Activated T-cell treated with anti-CD3 and anti-CD28 coated beads, Interleukin-2, amount 50 U/mL, for 72 hours (primary cell): ENCODE data around the gene TMPRSS6. TPM values are rescaled to one million over a fixed set of nuclear protein-coding genes. Genes with fewer than 3 reads are reported as not detected.

Source experiments
- ATAC-seq, 2 donors: fragments of 150-1000 bp; cut with Tn5 transposase; replicated peaks in 1 of 2; 2 replicates each; pipeline ENCODE4 v1.10.0; 2021; ENCODE audit warnings: moderate library complexity in 2 of 2, mild to moderate bottlenecking in 1 of 2
- DNase-seq, 2 donors: peaks; one replicate each; pipeline ENCODE4 v3.0.0; 2021 to 2022; ENCODE audit warnings: mixed read lengths in 1 of 2
- H3K27ac Mint-ChIP-seq: one replicate; pipeline ENCODE4 v1.8.0; 2022; ENCODE audit warnings: mild to moderate bottlenecking, moderate library complexity, mixed read lengths
- H3K27me3 Mint-ChIP-seq: one replicate; pipeline ENCODE4 v1.8.0; 2022; ENCODE audit warnings: low read depth, mixed read lengths
- H3K36me3 Mint-ChIP-seq, 2 donors: one replicate each; pipeline ENCODE4 v1.8.0; 2022; ENCODE audit warnings: mixed read lengths in 2 of 2, mild to moderate bottlenecking in 1 of 2; ENCODE audit not compliant: insufficient read depth in 2 of 2
- H3K4me1 Mint-ChIP-seq: one replicate; pipeline ENCODE4 v1.8.0; 2022; ENCODE audit warnings: low read depth, mixed read lengths
- H3K4me3 Mint-ChIP-seq, 2 donors: one replicate each; pipeline ENCODE4 v1.8.0; 2022; ENCODE audit warnings: mild to moderate bottlenecking in 2 of 2, mixed read lengths in 2 of 2, moderate library complexity in 2 of 2
- H3K9me3 Mint-ChIP-seq, 2 donors: one replicate each; pipeline ENCODE4 v1.8.0; 2022; ENCODE audit warnings: mixed read lengths in 2 of 2
- total RNA-seq, 2 donors: library from RNA; stranded (reverse); gene quantifications; one replicate each; pipeline ENCODE4 v1.2.3, GENCODE V29; 2022

Gene TMPRSS6
- total RNA-seq, 2 donors from 2014 or later, result 26.8 to 59.4 TPM

DNA sequence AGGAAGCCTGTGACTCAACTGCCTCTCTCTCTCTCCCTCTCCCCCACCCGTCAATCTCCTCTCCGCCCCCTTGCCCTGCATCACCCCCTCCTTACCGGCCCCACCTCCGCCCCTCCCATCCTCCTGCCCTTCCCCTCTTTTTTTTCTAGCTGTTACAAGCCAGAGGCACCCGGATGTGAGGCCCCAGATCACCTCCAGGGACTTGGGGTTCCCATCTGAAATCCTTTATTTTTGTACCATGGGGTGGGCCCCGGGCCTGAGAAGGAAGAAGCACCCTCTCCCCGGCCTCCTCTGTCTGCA is 47.2 kb downstream of the TMPRSS6 start:
- H3K4me1 Mint-ChIP-seq, result peaks cover 28% of the 10 kb centered on the region
- H3K9me3 Mint-ChIP-seq, result no peaks in the 10 kb centered on the region
- peaks cover 1% of the 10 kb centered on the region in 2 donors for H3K36me3 Mint-ChIP-seq
- no peak overlapping the region for H3K27ac Mint-ChIP-seq
- no peaks in the 10 kb centered on the region for H3K27me3 Mint-ChIP-seq
- DNase-seq (no peak), ATAC-seq (no peak)
- no peak overlapping the region for H3K4me3 Mint-ChIP-seq

DNA sequence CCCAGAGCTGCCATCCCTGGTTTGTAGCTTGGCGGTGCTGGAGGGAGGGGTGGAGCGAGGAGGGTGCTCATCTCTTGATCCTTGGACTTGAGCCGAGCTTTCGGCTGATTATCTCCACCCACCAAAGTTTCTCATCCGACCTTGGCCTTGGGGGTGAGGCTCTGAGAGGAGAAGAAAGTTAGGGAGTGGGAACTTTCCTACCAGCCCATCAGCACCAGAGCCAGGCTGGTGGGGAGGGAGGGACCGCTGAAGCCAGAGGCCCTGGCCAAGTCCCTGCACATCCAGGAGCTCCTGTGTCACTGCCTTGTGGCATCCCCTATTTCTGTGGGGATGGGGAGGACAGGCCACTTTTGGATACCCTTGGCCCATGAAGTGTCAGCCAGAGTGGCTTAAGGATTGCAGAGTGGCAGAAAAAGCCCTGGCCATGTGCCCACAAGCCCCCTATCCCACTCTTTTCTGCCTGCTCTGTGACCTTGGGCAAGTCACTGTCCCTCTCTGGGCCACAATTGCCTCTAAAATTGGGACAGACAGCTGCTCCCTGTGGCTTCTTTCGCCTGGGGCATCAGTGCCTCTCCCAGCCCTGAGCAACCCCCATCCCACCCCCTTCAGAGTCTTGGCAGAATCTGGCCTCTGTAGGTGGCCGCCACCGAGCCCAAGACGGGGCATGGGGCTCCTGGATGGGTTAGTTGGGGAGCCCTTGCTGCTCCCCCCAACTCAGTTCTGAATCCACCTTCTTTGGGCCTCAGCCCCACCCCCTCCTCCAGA is 47.7 kb downstream of the TMPRSS6 start:
- no peaks in the 10 kb centered on the region for H3K27me3 Mint-ChIP-seq
- H3K4me3 Mint-ChIP-seq, result peak overlapping the region; percentile 52 to 59
- H3K27ac Mint-ChIP-seq, result no peak overlapping the region

DNA sequence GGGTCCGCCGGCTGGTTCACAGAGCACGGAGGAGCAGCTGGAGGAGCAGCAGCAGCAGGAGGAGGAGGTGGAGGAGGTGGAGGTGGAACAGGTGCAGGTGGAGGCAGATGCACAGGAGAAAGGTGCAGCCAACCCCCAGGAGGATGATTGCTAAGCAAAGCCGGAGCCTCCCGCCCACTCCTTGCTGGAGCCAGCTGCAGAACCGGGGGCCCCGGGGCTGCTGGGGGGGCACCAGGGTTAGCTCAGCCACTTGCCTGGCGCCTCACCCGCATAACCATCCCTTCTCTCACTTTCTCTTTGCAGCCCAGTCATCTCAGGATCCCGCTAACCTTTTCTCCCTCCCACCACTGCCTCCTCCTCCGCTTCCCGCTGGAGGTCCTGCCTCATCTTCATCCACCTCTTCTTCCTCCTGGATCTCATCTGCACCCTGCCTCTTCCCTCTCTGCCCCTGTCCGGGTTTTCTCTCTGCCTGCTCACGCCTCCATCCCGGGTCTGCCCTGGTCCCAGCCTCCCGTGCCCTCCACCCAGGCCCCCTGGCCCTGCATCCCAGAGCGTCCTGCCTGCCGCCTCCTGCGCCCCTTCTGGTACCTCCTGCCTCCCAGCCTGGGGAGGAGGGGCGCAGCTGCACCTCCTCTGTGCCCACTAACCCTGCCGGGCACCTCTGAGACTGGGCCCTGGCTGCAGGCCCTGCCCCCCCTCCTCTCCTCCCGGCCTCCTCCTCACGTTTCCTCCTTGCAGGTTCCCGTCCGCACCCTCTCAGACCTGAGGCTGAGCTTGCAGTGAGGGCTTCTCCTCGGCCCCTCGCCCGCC is 48.5 kb downstream of the TMPRSS6 start:
- Mint-ChIP-seq H3K27ac (peak overlapping the region; percentile 55), H3K36me3 (peaks cover 1 to 3% of the 10 kb centered on the region in 2 donors), H3K4me1 (peaks cover 28% of the 10 kb centered on the region), H3K9me3 (no peaks in the 10 kb centered on the region), H3K27me3 (no peaks in the 10 kb centered on the region), H3K4me3 (peak overlapping the region; percentile 82 to 88)
- DNase-seq (peak; percentile 76 to 77), ATAC-seq (peak; percentile 85 to 86)

More for the DNA sequence above, 47.7 kb downstream of the TMPRSS6 start:
- ATAC-seq, result no peak
- peaks cover 1 to 3% of the 10 kb centered on the region in 2 donors for H3K36me3 Mint-ChIP-seq
- no peak for DNase-seq
- peaks cover 28% of the 10 kb centered on the region for H3K4me1 Mint-ChIP-seq
- no peaks in the 10 kb centered on the region for H3K9me3 Mint-ChIP-seq

DNA sequence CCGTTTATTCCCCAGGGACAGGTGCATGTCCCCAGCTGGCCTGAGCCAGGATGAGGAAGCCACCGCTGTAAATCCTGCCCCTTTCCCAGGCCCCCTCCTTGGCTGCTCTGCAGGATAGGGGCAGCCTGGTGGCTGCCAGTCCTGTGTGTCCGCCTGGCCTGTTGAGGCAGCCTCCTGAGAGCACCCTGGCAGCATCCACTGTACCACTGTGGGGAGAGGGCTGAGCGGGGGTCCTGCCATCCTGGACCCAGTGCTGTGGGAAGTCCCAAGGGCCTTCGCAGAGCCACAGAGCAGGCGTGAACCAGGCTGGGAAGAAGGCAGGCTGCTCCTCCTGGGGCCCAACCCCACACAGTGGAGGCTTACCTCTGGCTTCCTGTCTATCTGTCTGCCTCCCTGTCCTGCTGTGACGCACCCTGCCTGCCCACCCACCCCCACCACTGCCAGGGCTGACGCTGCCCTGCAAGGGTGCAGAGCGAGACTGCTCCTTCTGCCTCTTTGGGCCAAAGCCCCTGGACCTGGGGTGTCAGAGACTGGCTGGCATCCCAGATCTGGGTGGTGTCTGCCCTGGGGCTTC is 49.5 kb downstream of the TMPRSS6 start:
- peaks cover 1 to 3% of the 10 kb centered on the region in 2 donors for H3K36me3 Mint-ChIP-seq
- peak overlapping the region; percentile 82 to 88 for H3K4me3 Mint-ChIP-seq
- DNase-seq, result no peak
- H3K4me1 Mint-ChIP-seq, result peaks cover 28% of the 10 kb centered on the region
- no peaks in the 10 kb centered on the region for H3K27me3 Mint-ChIP-seq
- peak; percentile 43 to 58 for ATAC-seq
- no peak overlapping the region for H3K27ac Mint-ChIP-seq
- H3K9me3 Mint-ChIP-seq, result no peaks in the 10 kb centered on the region

DNA sequence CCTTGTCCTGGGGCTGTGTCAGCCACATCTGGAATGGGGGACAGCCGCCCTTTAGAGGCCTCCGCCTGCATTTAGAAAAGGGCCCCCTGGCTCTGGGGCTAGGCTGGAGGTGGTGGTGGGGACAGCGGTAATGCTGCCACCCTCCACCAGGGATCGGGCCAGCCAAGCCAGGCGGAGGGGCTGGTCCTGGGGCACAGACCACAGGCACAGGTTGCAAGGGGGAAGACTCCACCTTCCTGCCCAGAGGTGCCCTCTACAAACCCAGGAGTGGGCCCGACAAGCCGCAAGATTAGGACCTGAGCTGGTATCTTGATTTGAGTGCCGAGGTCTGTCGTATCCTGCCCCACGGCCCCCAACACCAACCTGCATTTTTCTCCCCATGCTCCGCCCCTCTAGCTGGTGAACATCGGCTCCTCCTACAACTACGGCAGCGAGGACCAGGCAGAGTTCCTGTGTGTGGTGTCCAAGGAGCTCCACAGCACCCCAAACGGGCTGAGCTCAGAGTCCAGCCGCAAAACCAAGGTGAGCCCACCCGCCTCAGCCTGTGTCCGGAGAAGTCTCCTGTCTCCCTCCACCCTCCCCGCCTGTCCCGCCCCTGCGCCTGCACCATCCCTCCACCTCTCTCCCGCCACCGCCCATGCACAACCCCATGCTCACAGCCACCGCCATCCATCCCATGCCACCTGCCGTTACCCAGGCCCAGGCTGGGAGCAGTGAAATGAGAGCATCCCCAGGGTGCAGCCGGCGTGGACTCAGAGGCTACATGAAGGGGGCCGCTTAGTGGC is 50.4 kb downstream of the TMPRSS6 start:
- no peaks in the 10 kb centered on the region for H3K9me3 Mint-ChIP-seq
- no peak for DNase-seq
- peaks cover 28% of the 10 kb centered on the region for H3K4me1 Mint-ChIP-seq
- no peak for ATAC-seq
- H3K27me3 Mint-ChIP-seq, result no peaks in the 10 kb centered on the region
- H3K36me3 Mint-ChIP-seq, result peaks cover 1 to 2% of the 10 kb centered on the region in 2 donors
- H3K27ac Mint-ChIP-seq, result no peak overlapping the region
- H3K4me3 Mint-ChIP-seq, result no peak overlapping the region

DNA sequence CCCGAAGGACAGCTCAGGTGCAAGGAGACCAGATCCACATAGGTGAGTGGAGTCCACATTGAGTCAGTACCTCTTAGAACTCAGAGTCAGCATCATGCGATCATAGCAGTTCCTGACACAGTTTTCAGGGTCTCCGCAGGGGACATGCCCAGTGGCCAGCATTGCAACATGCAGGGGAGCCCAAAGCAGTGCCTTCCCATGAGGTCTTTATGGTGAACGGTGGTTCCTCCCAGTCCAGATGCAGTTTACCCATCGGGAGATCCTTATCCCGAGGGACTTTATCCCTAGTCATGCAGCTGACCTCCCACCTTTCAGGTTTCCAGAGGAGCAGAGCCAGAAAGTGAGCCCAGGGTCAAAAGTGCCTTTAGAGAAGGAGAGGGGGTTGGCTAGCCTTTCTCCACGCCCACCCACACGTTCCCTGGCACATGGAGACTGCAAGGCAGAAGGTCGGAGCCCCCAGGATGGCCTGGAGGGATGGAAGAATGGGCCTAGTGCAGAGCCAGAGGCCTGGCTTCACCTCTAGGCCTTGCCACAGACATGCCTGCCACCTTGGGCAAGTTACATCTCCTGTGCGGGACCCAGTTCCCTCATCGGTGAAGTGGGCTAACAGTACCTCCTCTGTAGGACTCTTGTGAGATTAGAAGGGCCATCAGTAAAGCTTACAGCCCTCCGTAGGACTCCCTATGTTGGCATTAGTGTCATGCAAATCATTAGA is 51.6 kb downstream of the TMPRSS6 start:
- Mint-ChIP-seq H3K9me3 (no peaks in the 10 kb centered on the region), H3K27ac (no peak overlapping the region), H3K36me3 (peaks cover 1 to 2% of the 10 kb centered on the region in 2 donors), H3K27me3 (no peaks in the 10 kb centered on the region), H3K4me1 (peaks cover 34% of the 10 kb centered on the region), H3K4me3 (no peak overlapping the region)
- DNase-seq (no peak), ATAC-seq (no peak)

DNA sequence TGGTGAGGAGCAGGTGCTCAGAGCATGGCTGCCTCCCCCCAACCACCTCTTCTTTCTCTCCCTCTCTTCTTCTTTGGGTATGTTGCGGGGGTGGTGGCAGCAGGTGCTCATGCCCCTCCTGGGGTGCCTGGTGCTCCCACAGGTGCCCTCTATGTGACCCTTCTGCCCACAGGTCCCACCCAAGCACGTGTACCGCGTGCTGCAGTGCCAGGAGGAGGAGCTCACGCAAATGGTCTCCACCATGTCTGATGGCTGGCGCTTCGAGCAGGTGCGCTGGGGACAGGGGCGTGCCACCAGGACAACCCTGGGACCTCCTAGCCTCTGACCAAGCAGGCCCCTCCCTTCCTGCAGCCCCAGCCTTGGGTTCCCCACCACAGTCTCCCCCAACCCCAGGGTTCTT is 52.3 kb downstream of the TMPRSS6 start:
- Mint-ChIP-seq H3K4me1 (peaks cover 40% of the 10 kb centered on the region), H3K27ac (no peak overlapping the region), H3K27me3 (no peaks in the 10 kb centered on the region), H3K9me3 (no peaks in the 10 kb centered on the region), H3K4me3 (no peak overlapping the region), H3K36me3 (peaks cover 1 to 2% of the 10 kb centered on the region in 2 donors)
- ATAC-seq (no peak), DNase-seq (no peak)

DNA sequence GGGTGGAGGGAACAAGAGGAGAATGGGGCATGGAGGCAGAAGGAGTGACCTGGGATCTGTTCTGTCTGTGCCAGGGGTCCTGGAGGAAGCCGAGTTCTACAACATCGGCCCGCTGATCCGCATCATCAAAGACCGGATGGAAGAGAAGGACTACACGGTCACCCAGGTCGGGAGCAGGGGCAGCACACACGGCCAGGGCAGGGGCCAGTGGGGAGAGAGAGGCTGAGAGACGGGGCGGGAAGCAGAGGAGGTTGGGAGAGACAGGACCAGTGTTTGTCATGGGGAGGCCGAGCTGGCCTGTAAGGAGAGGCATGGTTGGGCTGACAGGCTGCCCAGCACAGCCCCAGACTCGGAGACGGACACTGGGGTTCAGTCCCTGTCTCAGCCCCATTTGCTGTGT is 53.3 kb downstream of the TMPRSS6 start:
- Mint-ChIP-seq H3K36me3 (peaks cover 1 to 2% of the 10 kb centered on the region in 2 donors), H3K4me3 (no peak overlapping the region), H3K9me3 (no peaks in the 10 kb centered on the region), H3K27ac (no peak overlapping the region), H3K27me3 (no peaks in the 10 kb centered on the region), H3K4me1 (peaks cover 32% of the 10 kb centered on the region)
- ATAC-seq (no peak), DNase-seq (no peak)

DNA sequence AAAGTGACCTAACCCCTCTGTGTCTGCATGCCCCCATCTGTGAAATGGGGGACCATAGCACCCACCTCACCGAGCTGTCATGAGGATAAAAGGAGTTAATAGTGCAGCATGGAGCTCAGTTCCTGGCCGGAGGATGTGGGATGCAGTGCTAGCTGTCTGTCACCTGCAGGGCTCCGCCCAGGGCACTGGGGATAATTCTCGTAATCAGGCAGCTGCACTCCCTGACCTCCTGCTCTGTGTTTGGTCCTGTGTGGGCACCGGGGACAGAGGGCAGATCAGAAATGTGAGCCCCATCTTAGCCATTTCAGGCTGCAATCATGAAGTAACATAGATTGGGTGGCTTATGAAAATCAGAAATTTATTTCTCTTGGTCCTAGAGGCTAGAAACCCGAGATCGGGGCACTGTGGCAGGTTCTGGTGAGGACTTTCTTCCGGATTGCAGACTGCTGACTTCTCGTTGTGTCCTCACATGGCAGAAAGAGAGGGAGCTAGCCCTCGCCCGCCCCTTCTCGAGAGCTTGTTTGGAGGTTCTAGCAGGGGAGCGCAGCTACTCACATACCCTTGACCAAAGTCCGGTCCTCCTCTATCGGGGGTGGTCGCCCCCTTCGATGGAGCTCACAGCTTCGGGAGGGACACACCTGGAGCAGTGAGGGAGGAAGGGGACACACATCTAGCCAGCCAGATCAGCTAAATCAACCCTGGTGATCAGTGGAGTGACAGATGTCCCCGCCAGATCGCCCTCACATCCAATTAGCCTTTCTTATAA is 54.7 kb downstream of the TMPRSS6 start:
- Mint-ChIP-seq H3K9me3 (no peaks in the 10 kb centered on the region), H3K4me1 (peaks cover 17% of the 10 kb centered on the region), H3K36me3 (peaks cover 0 to 2% of the 10 kb centered on the region in 2 donors), H3K27me3 (no peaks in the 10 kb centered on the region), H3K27ac (no peak overlapping the region), H3K4me3 (no peak overlapping the region)
- DNase-seq (no peak), ATAC-seq (no peak)

DNA sequence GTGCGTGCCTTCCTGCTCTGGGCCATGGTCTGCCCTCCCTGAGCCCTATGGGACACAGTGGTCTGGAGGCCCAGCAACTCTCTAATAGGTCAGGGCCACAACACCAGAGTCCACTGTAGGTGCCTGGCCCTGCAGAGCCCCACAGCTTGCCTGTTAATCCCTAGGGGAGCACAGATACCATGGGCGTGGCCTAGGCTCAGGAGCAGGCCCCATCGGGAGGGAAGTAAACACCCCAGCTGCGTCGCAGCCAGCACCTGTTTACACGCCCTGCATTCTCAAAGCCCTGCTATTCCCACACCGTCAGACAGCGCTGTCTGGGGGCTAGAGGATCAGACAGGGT is 55.5 kb downstream of the TMPRSS6 start:
- Mint-ChIP-seq H3K4me1 (peaks cover 15% of the 10 kb centered on the region), H3K27me3 (no peaks in the 10 kb centered on the region), H3K9me3 (no peaks in the 10 kb centered on the region), H3K36me3 (peaks cover 0 to 2% of the 10 kb centered on the region in 2 donors), H3K4me3 (no peak overlapping the region), H3K27ac (no peak overlapping the region)
- ATAC-seq (no peak), DNase-seq (no peak)

DNA sequence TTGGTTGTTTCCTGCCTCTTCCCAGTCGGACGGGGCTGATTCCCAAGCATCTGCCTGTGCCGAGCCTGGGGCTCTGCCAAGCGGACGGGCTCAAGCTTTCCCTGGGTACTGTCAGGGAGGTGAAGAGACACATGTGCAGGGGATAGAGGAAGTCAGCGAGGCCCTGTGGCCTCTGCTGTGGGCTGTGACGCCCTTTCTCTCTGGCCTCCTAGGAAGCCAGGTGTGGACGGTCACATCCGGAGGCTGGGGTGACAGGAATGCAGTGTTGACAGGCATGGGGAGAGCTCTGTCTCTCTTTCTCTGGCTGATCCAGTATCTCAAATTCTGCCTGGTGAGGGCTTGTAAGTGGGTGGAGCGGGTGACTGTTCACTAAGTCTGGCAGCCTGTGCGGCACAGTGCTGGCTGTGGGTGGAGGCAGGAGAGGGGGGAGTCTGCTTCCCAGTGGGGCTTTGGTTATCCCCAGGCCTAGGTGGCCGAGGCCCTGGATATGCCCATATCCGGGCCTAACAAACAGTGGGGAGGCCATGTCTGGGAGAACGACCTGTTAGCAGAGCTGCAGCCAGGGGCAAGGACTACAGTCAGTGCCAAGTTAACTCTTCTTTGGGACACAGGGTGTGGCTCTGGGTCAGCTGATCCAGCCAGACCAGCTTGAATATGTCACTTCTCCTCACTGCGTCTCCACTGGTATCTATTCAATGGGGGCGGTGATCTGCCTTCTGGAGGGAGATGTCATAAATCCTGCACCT is 56.0 kb downstream of the TMPRSS6 start:
- peaks cover 15% of the 10 kb centered on the region for H3K4me1 Mint-ChIP-seq
- H3K27ac Mint-ChIP-seq, result no peak overlapping the region

More for the DNA sequence above, 56.0 kb downstream of the TMPRSS6 start:
- DNase-seq (no peak), ATAC-seq (no peak)
- Mint-ChIP-seq H3K4me3 (peak overlapping the region in 1 of 2 donors; percentile 88), H3K27me3 (no peaks in the 10 kb centered on the region), H3K9me3 (no peaks in the 10 kb centered on the region), H3K36me3 (peaks cover 0 to 2% of the 10 kb centered on the region in 2 donors)
